Adrenal gland (tissue), 12 donors: Measurements from ENCODE around the gene ZNF468. TPM values are rescaled to one million over a fixed set of nuclear protein-coding genes. Genes with fewer than 3 reads are reported as not detected.
"Not testable (repeated sequence)": the region's sequence is repeated elsewhere in the genome, so short reads cannot be mapped to it uniquely, and the experiment has no call there.

Experiments used
- DNase-seq, 7 donors: peaks; one replicate each; pipeline ENCODE4 v3.0.0-alpha.2; 2019 to 2020
- H3K27ac ChIP-seq, 5 donors: fragments of 200-600 bp; sonication (generic) in 4 of 5; 1 replicate in 3 of 5; 2 replicates in 2 of 5; pipeline versions ENCODE4 v1.5.1 to v1.8.0; 2016 to 2020; ENCODE audit warnings: mild to moderate bottlenecking in 1 of 5
- H3K27me3 ChIP-seq: fragments of 200-600 bp; 2 replicates; pipeline ENCODE4 v1.8.0; 2021
- H3K36me3 ChIP-seq, 2 donors: fragments of 200-600 bp; replicated peaks in 1 of 2; 1 replicate in 1 of 2; 2 replicates in 1 of 2; pipeline versions ENCODE4 v1.5.1 to v1.8.0; 2018 to 2022
- H3K4me1 ChIP-seq, 2 donors: fragments of 200-600 bp; replicated peaks in 1 of 2; 1 replicate in 1 of 2; 2 replicates in 1 of 2; pipeline versions ENCODE4 v1.5.1 to v1.8.0; 2018 to 2021
- H3K4me3 ChIP-seq, 4 donors: fragments of 200-600 bp; sonication (generic) in 3 of 4; one replicate each; pipeline ENCODE4 v1.5.1; 2016 to 2018
- H3K9me3 ChIP-seq, 3 donors: fragments of 200-600 bp; sonication (generic) in 1 of 3; replicated peaks in 1 of 3; 1 replicate in 2 of 3; 2 replicates in 1 of 3; pipeline versions ENCODE4 v1.5.1 to v1.8.0; 2016 to 2021
- POLR2A ChIP-seq, 2 donors: fragments of 450-650 bp; IDR thresholded peaks; one replicate each; pipeline ENCODE4 v1.6.1; 2017; ENCODE audit warnings: antibody characterized with exemption in 2 of 2, mild to moderate bottlenecking in 2 of 2, moderate library complexity in 1 of 2
- WGBS, 4 donors: extraction: QIAGEN DNeasy Blood & Tissue Kit in 2 of 4; methylation state at CpG; one replicate each; pipeline versions ENCODE4 v1.1.5 to v1.1.7; 2013 to 2017; 5-methylcytosine and 5-hydroxymethylcytosine counted together
- intact Hi-C, 2 donors: fragments of 100-400 bp; cut with DNase I; formaldehyde crosslinking; loops; one replicate each; pipeline versions ENCODE4 v1.14.1 to v1.15.0; 2022 to 2023
- polyA plus RNA-seq, 3 donors: library from polyadenylated mRNA; stranded (reverse); fragments of 200-250 nt in 2 of 3; fragments of 350-450 nt in 1 of 3; fragmentation: Illumina TruSeq in 1 of 3; extraction: RNeasy Lipid Tissue Mini Kit (QIAGEN cat#74804) in 1 of 3; gene quantifications; one replicate each; pipeline ENCODE4 v1.2.3, GENCODE V29; 2013 to 2014
- total RNA-seq, 9 donors: library from RNA; depleted of rRNA in 4 of 9; stranded (reverse); fragments of >200 nt in 4 of 9; fragments of 120-200 nt in 1 of 9; fragmentation: NEBNext Ultra II Directional in 1 of 9; extraction: Animal tissue kit (Norgen Biotek cat#: 25700) in 1 of 9; gene quantifications; one replicate each; pipeline versions ENCODE4 v1.1.0 to v1.2.4, GENCODE V29; 2013 to 2023
- TF ChIP-seq, protein P1 (sequence below), 6 experiments: fragments of 450-650 bp in 4 of 6; fragments of 200-600 bp in 2 of 6; sonication (generic) in 1 of 6; IDR thresholded peaks; 1 replicate in 5 of 6; 2 replicates in 1 of 6; pipeline versions ENCODE4 v1.5.1 to v1.8.0; 2016 to 2021; ENCODE audit warnings: antibody characterized with exemption in 6 of 6, mild to moderate bottlenecking in 2 of 6, moderate library complexity in 1 of 6
- donor health status: healthy with polysubstance abuse.
- donor health status: Bipolar disorder and iron deficiency.
- donor health status: DM: yes; HTN: yes; CAD: no.
- donor health status: DM: no; HTN: no; CAD: no.
- donor health status: DM: no; HTN: no; CAD: no.
- donor health status: DM: yes; HTN: yes; CAD: no.

Gene ZNF468
- total and polyA plus RNA-seq, 12 donors: 5.5 to 109 (median 17.8) TPM

DNA sequence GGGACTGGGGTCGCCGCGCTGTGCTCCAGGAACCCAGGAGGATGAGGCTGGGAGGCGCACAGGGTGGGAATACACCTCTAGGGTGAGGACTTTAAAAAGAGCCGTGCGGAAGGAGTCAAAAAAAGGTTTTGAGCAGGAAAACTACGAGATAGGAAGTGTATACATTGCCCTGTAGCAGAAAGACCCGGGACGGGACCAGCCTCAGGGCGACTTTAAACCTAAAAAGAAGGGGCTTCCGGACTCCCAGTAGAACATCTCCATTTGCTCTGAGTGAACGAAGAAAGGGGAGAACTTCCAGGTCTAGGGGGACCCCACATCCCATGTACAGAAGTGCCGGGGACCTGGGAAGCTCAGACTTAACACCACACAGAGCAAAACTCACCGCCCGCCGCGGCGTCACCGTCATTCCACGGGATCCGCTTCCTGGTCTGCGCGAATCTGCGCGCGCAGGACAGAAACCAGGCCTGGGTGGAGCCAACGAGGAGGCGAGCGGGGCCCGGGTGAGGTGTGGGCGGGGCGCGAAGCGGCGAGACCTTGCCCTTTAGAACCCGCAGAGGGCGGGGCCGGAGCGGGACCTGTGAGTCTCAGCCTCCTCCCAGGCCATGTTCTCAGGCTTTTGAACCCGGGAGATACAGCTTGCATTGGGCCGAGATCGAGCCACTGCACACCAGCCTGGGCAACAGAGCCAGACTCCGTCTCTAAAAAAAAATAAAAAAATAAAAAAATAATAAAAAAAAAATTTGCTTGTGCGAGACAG, 36.0 kb downstream of the ZNF468 start, which contains the start of gene ZNF28:
Gene ZNF28 (minus strand): TSS at position 430 of the 757 bp plus-strand sequence. CDS start 3,675 bp downstream, outside the sequence.
- H3K9me3 ChIP-seq, H3K27me3 ChIP-seq, intact Hi-C loops, H3K36me3 ChIP-seq, H3K4me1 ChIP-seq: not testable (repeated sequence)
- TF ChIP-seq, protein P1, sequence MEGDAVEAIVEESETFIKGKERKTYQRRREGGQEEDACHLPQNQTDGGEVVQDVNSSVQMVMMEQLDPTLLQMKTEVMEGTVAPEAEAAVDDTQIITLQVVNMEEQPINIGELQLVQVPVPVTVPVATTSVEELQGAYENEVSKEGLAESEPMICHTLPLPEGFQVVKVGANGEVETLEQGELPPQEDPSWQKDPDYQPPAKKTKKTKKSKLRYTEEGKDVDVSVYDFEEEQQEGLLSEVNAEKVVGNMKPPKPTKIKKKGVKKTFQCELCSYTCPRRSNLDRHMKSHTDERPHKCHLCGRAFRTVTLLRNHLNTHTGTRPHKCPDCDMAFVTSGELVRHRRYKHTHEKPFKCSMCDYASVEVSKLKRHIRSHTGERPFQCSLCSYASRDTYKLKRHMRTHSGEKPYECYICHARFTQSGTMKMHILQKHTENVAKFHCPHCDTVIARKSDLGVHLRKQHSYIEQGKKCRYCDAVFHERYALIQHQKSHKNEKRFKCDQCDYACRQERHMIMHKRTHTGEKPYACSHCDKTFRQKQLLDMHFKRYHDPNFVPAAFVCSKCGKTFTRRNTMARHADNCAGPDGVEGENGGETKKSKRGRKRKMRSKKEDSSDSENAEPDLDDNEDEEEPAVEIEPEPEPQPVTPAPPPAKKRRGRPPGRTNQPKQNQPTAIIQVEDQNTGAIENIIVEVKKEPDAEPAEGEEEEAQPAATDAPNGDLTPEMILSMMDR (IDR thresholded peaks at IDR 0.05): peak in 1 of 6 experiments; percentile 29
- peak within 1 kb of the TSS in 4 of 5 donors; percentile 21 to 44 (median 34) for H3K27ac ChIP-seq
- H3K4me3 ChIP-seq: peak within 1 kb of the TSS; percentile 15 to 84 (median 53)
- DNase-seq: peak; percentile 71 to 86 (median 78)
- WGBS, 4 donors: 1 to 2% (median 1%) methylated on average over 17 to 32 of the region's 44 CpGs

DNA sequence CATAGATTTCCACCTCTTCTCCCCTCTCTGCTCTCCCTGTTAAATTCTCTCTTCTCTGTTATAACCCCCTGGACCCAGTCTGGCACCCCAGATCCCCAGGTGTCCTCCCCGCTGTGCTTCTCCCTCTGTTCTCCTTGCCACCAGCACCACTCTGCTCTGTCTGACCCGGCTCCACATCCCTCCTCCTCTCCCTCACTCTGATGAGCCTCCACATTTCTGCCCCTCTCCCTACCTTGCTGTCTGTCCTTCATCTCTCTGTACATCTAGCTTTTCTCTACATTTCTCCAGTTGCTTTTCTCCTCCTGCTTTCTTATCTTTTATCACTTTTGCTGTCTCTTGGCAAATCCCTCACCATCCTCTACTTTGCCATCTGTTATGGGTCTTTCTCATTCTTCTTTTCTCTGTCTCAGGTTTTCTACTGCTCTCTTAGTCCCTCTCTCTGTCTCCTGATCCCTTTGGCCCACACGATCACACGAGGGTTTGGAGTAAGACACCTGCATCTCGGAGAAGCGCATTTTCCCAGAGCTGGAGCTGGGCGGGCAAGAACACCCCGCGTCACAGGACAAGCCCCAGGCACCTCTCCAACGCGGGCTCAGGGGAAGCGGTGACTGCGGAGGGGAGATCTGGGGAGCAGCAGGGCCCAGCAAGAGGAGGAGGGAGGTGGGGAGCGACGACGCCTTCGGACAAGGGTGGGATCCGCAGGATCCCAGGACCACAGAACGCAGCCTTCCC, 36.8 kb downstream of the ZNF468 start:
- H3K4me3 ChIP-seq: peak overlapping the region; percentile 15 to 84 (median 53)
- H3K27ac ChIP-seq: peak overlapping the region in 3 of 5 donors; percentile 21 to 44 (median 35)
- intact Hi-C loops, H3K4me1 ChIP-seq, H3K27me3 ChIP-seq, H3K36me3 ChIP-seq, H3K9me3 ChIP-seq: not testable (repeated sequence)
- peak in 6 of 7 donors; percentile 29 to 55 (median 34) for DNase-seq
- 6 to 16% (median 11%) methylated on average over 9 to 19 of the region's 19 CpGs for WGBS, 4 donors

DNA sequence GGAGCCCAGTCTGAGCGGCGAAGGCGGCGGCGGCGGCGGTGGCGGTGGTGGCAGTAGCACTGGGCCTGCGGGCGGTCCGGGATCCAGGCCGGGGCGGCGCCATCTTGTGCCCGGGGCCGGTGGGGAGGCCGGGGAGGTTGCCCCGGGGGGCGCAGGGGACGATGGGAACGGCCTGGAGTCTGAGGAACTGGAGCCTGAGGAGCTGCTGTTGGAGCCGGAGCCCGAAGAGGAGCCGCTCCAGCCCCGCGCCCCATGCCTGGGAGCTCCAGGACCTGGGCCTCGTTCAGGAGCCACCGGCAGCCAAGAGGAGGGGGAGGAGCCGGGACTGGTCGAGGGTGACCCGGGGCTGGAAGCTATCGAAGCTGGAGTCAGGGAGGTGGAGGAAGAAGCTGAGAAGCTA, 47.6 kb downstream of the ZNF468 start:
- Histone ChIP-seq H3K4me3 (no peak overlapping the region), H3K36me3 (peaks cover 0 to 15% of the 10 kb centered on the region in 2 donors), H3K27me3 (no peaks in the 10 kb centered on the region), H3K4me1 (no peaks in the 10 kb centered on the region), H3K27ac (no peak overlapping the region), H3K9me3 (no peaks in the 10 kb centered on the region)
- intact Hi-C loops: no loop called here
- 92 to 97% (median 95%) methylated on average over 17 to 32 of the region's 32 CpGs for WGBS, 4 donors
- no peak for DNase-seq
- TF ChIP-seq, protein P1 (IDR thresholded peaks at IDR 0.05): no peak
- no peak for TF ChIP-seq POLR2A (IDR thresholded peaks at IDR 0.05)

DNA sequence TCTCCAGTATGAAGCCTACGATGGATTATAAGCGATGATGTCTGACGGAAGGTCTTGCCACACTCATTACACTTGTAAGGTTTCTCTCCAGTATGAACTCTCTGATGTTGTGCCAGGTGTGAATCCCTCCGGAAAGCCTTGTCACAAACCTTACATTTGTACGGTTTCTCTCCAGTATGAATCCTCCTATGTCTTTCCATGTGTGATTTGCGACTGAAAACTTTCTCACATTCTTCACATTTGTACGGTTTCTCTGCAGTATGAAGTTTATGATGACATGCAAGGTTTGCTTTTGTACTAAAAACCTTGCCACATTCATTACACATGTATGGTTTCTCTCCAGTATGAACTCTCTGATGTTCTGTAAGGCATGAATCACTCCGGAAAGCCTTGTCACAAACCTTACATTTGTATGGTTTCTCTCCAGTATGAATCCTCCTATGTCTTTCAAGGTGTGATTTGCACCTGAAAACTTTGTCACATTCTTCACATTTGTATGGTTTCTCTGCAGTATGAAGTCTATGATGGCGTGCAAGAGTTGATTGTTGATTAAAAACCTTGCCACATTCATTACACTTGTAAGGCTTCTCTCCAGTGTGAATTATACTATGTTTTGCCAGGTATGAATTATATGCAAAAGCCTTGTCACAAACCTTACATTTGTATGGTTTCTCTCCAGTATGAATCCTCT, 57.3 kb downstream of the ZNF468 start:
- H3K27ac ChIP-seq, DNase-seq, H3K4me3 ChIP-seq, intact Hi-C loops, H3K27me3 ChIP-seq, H3K4me1 ChIP-seq: not testable (repeated sequence)
- 94 to 98% (median 97%) methylated on average over 9 of the region's 9 CpGs for WGBS, 4 donors
- Histone ChIP-seq H3K36me3 (peaks cover 0 to 15% of the 10 kb centered on the region in 2 donors), H3K9me3 (peaks cover 0 to 60% (median 20%) of the 10 kb centered on the region in 3 donors)

DNA sequence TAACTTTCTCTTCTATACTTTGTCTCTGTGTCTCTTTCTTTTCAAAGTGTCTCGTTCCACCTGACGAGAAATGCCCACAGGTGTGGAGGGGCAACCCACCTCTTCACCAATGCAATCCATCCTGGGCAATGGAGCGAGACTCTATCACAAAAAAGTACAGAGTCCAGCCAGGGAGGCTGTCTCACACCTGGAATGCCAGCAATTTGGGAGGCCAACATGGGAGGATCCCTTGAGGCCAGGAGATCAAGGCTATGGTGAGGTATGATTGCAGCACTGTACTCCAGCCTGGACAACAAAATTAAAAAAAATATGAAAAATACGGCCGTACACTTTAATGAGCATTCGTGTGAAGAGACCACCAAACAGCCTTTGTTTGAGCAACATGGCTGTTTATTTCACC, 68.0 kb downstream of the ZNF468 start:
- Histone ChIP-seq H3K27me3 (no peaks in the 10 kb centered on the region), H3K27ac (no peak overlapping the region), H3K4me3 (no peak overlapping the region), H3K4me1 (peaks cover 4 to 13% of the 10 kb centered on the region in 2 donors), H3K9me3 (no peaks in the 10 kb centered on the region), H3K36me3 (no peaks in the 10 kb centered on the region)
- TF ChIP-seq POLR2A (IDR thresholded peaks at IDR 0.05): no peak
- TF ChIP-seq, protein P1 (IDR thresholded peaks at IDR 0.05): no peak
- intact Hi-C loops: no loop called here
- no peak for DNase-seq
- 84 to 95% (median 93%) methylated on average over 6 of the region's 6 CpGs for WGBS, 4 donors
